ENCODE results near the gene FAM237B.
A peak's percentile ranks its signal among the peaks of the same experiment; 100 is the strongest.

Gene FAM237B

DNA sequence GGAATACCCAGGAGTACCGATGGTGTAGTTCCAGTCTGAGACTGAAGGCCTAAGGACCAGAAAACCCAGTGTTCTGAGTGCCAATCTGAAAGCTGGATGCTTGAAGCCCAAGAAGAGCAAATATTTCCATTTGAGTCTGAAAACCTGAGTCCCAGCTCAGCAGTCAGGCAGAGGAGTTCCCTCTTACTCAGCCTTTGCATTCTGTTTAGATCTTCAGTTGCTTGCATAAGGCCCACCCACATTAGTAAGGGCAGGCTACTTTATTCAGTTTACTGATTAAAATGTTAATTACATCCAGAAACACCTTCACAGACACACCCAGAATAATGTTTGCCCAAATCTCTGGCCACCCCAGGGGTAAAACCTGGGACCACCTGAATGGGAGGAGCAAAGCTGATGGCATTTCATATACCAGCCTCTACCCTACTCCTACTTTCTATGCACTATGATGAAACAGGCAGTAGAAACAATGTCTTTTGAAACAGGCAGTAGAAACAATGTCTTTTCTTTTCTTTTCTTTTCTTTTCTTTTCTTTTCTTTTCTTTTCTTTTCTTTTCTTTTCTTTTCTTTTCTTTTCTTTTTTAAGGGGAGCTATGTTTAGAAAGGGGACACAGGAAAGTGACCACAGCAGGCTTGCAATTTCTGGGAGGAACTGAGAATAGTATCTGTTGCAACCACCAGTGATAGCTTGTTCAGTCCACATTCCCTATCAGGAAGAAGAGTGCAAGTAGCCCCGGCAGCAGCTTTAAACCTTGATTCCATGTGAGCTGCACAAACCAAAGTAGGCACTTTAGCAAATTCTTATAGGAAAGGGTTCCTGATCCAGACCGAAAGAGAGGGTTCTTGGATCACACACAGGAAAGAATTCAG lies 30.6 kb downstream of the FAM237B start:
- peak; percentile 18 to 38 for DNase-seq

- DNase-seq: no peak
These were observed 33.0 kb downstream of the FAM237B start for GRCh38 chr7:90288154-90288553.

- no peak for DNase-seq
These were observed 44.9 kb downstream of the FAM237B start for GRCh38 chr7:90276033-90276728.

GRCh38 chr7:90274161-90274560 lies 46.9 kb downstream of the FAM237B start:
- no peak for DNase-seq

DNA sequence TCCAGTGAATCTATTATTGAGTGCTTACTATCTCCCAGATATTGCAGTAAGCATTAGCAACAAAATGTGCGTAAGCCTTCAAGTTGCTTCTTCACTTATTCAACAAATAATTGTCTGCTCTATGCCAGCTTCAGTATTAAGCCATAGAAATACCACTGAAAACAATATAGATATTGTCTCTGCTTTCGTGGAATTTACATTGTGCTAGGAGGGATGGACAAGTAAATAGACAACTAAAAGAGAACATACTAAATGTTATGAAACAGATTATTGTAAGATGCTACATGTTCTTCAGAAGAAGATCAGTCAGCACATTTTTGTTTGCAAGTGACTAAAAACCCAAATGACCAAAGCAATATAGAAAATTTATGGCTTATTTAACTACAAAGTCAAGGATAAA lies 48.9 kb downstream of the FAM237B start:
- no peak for DNase-seq

DNA sequence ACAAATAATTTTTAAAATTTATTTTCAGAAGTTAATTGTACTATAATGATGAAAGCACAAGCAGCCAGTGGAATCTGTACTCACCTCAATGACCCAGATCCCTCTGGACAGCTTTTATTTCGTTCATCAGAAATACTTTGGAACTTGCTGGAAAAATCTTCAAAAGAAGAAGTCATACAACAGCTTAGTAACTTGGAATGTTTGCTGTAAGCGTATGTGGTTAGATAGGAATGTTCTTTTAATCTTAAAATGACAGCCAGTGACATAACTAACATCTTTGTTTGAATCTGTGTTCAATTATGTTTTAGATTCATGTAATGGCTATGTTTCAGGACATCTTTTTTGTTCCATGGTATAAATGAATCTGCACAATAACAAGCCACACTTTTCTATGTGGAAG lies 49.4 kb downstream of the FAM237B start:
- DNase-seq: no peak

DNA sequence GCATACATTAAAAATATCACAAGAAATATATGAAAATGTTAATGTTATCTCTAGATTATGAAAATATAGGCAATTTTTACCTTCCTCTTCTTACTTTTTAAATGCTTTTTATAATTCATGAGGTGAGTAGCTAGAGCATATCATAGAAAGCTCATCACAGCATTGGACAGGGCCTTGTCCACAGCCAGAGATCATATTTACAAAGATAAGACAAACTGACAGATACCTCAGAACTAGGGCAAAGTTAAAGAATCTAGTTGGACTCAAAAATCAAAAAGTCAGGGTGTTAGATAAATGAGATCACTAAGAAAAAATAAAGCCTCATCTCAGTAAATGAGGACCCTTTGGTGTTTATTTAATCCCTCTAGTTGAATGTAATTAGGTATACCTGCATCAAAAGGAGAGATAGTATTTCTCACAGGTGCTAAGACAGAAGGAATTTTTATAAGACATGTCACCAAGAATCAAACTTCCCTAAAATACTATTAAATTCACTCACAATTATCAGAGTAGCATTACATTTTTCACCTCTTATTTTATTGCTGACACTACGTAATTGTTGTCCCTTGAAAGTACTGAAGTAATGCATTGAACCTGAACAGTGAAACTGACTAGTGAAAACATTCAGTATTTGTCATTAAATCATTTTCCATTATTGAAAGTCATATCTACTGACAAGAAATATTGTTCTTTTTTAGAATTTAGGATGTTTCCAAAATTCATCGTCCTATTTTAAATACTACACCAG lies 50.5 kb downstream of the FAM237B start:
- DNase-seq: no peak

DNA sequence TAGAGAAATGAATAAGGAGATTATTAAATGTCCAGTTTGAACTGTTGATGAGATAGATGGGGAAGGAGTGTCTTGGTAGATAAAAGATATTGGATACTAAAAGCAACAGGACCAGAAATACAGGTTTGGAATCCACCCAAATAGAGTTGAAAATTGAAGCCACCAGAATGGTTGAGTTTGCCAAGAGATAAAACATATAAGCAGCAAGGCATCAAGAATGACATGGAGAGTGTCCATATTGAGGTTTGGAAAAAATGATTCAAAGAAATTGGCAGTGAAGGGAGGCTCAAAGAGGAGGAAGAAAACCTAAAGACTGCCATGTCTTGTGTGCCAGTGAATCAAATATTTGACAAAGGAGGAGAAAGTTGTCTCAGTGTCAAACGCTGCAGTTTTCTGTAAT lies 51.9 kb downstream of the FAM237B start:
- no peak for DNase-seq

DNA sequence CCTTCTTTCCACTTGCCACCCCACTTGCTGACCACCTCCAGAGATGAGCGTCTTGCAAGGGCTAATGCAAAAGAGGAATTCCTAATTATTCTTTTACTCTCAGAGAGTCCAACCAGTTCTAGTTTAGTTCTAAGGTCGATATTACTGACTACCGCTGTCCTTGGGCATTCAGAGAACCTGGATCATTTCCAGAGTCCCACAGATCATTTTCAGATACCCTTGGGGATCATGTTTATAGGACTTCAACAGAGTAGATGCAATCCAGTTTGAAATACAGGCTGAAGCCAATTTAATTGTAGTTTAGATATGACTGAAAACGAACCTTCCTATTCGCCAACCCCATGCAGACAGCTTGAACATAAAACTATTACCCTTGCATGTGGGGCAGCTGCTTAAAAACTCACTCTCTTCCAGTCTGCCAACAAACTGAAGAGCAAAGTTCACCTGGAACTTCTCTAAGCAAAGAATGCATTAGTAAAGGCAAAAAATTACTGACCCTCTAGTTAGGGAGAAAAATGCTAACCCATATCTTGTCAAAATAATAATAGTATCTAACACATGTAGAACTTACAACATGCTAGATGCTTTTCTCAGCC lies 53.7 kb downstream of the FAM237B start:
- no peak for DNase-seq

GRCh38 chr7:90266808-90267207 lies 54.3 kb downstream of the FAM237B start:
- DNase-seq: peak; percentile 7 to 11

Data from inflammatory macrophage treated with lipopolysaccharide for 1 hour (primary cell).